Vagina (tissue), 2 donors: Measurements from ENCODE around the gene RRP12. TPM values are rescaled to one million over a fixed set of nuclear protein-coding genes. Genes with fewer than 3 reads are reported as not detected.

Experiments
- DNase-seq, 2 donors: peaks; one replicate each; pipeline ENCODE4 v3.0.0-alpha.2; 2017; ENCODE audit errors: extremely low spot score in 2 of 2
- H3K27ac ChIP-seq: fragments of 200-600 bp; sonication (generic); one replicate; pipeline ENCODE4 v1.5.1; 2019
- H3K27me3 ChIP-seq: fragments of 200-600 bp; sonication (generic); one replicate; pipeline ENCODE4 v1.5.1; 2019
- H3K36me3 ChIP-seq, 2 donors: fragments of 200-600 bp; sonication (generic); one replicate each; pipeline ENCODE4 v1.5.1; 2017 to 2019
- H3K4me1 ChIP-seq: fragments of 200-600 bp; sonication (generic); one replicate; pipeline ENCODE4 v1.5.1; 2019
- H3K4me3 ChIP-seq, 2 donors: fragments of 200-600 bp; sonication (generic); 1 replicate in 1 of 2; 2 replicates in 1 of 2; pipeline ENCODE4 v1.5.1; 2016 to 2019
- H3K9me3 ChIP-seq: fragments of 200-600 bp; sonication (generic); one replicate; pipeline ENCODE4 v1.5.1; 2019
- CTCF ChIP-seq, 3 experiments: fragments of 450-650 bp in 2 of 3; fragments of 200-600 bp in 1 of 3; sonication (generic) in 1 of 3; IDR thresholded peaks; one replicate each; pipeline ENCODE4 v1.5.1; 2017 to 2019; ENCODE audit warnings: antibody characterized with exemption in 3 of 3, mild to moderate bottlenecking in 2 of 3, moderate library complexity in 2 of 3
- POLR2A ChIP-seq, 2 donors: fragments of 450-650 bp; IDR thresholded peaks; one replicate each; pipeline ENCODE4 v1.6.1; 2017; ENCODE audit warnings: antibody characterized with exemption in 2 of 2, mild to moderate bottlenecking in 2 of 2, moderate library complexity in 2 of 2
- POLR2AphosphoS5 ChIP-seq, 2 donors: sonication (generic); formaldehyde crosslinking; IDR thresholded peaks; one replicate each; pipeline ENCODE4 v1.9.0; 2017; ENCODE audit warnings: antibody characterized with exemption in 2 of 2, mild to moderate bottlenecking in 2 of 2, low read depth in 1 of 2; ENCODE audit not compliant: insufficient read depth in 1 of 2
- intact Hi-C: fragments of 100-400 bp; cut with DNase I; formaldehyde crosslinking; loops from one replicate; pipeline ENCODE4 v1.15.1; 2023
- total RNA-seq: library from RNA; depleted of rRNA; stranded (reverse); fragments of >200 nt; gene quantifications from one replicate; pipeline ENCODE4 v1.2.3, GENCODE V29; 2016

Gene RRP12
- total RNA-seq, 1 donor from 2014 or later: 32.7 TPM

GRCh38 chr10:97444212-97444611 lies 43.1 kb upstream of the RRP12 start:
- no peak for TF ChIP-seq POLR2AphosphoS5 (IDR thresholded peaks at IDR 0.05; ENCODE audit: insufficient read depth in 1 of 2, low read depth in 1 of 2)
- no peak for TF ChIP-seq CTCF (IDR thresholded peaks at IDR 0.05)
- no peak for TF ChIP-seq POLR2A (IDR thresholded peaks at IDR 0.05)
- intact Hi-C loops: no loop called here

GRCh38 chr10:97442277-97442676 lies 41.1 kb upstream of the RRP12 start:
- no peaks in the 10 kb centered on the region for H3K27me3 ChIP-seq
- no peak overlapping the region for H3K4me3 ChIP-seq
- no peaks in the 10 kb centered on the region for H3K9me3 ChIP-seq
- no peak for DNase-seq
- H3K4me1 ChIP-seq: peaks cover 23% of the 10 kb centered on the region
- H3K36me3 ChIP-seq: peaks cover 0 to 38% of the 10 kb centered on the region in 2 donors
- no peak overlapping the region for H3K27ac ChIP-seq
- TF ChIP-seq CTCF (IDR thresholded peaks at IDR 0.05) (no peak), POLR2AphosphoS5 (IDR thresholded peaks at IDR 0.05; ENCODE audit: insufficient read depth in 1 of 2, low read depth in 1 of 2) (no peak), POLR2A (IDR thresholded peaks at IDR 0.05) (no peak)
- intact Hi-C loops: no loop called here

More at GRCh38 chr10:97444212-97444611, 43.1 kb upstream of the RRP12 start:
- H3K27ac ChIP-seq: no peak overlapping the region
- no peak overlapping the region for H3K4me3 ChIP-seq
- DNase-seq: no peak
- peaks cover 0 to 27% of the 10 kb centered on the region in 2 donors for H3K36me3 ChIP-seq
- no peaks in the 10 kb centered on the region for H3K9me3 ChIP-seq
- peaks cover 40% of the 10 kb centered on the region for H3K4me1 ChIP-seq
- H3K27me3 ChIP-seq: no peaks in the 10 kb centered on the region

GRCh38 chr10:97435211-97435610 lies 34.1 kb upstream of the RRP12 start:
- Histone ChIP-seq H3K4me1 (no peaks in the 10 kb centered on the region), H3K27ac (no peak overlapping the region), H3K9me3 (no peaks in the 10 kb centered on the region), H3K4me3 (no peak overlapping the region), H3K36me3 (peaks cover 0 to 61% of the 10 kb centered on the region in 2 donors), H3K27me3 (no peaks in the 10 kb centered on the region)
- TF ChIP-seq POLR2A (IDR thresholded peaks at IDR 0.05) (no peak), CTCF (IDR thresholded peaks at IDR 0.05) (no peak), POLR2AphosphoS5 (IDR thresholded peaks at IDR 0.05; ENCODE audit: insufficient read depth in 1 of 2, low read depth in 1 of 2) (no peak)
- DNase-seq: no peak
- intact Hi-C loops: no loop called here

- no peak overlapping the region for H3K4me3 ChIP-seq
- TF ChIP-seq POLR2AphosphoS5 (IDR thresholded peaks at IDR 0.05; ENCODE audit: insufficient read depth in 1 of 2, low read depth in 1 of 2) (no peak), CTCF (IDR thresholded peaks at IDR 0.05) (no peak), POLR2A (IDR thresholded peaks at IDR 0.05) (no peak)
- H3K27ac ChIP-seq: no peak overlapping the region
- H3K9me3 ChIP-seq: no peaks in the 10 kb centered on the region
- no peaks in the 10 kb centered on the region for H3K4me1 ChIP-seq
- H3K27me3 ChIP-seq: no peaks in the 10 kb centered on the region
- intact Hi-C loops: no loop called here
- peaks cover 0 to 61% of the 10 kb centered on the region in 2 donors for H3K36me3 ChIP-seq
- no peak for DNase-seq
Observed at GRCh38 chr10:97434557-97434956, 33.4 kb upstream of the RRP12 start.

- no peaks in the 10 kb centered on the region for H3K9me3 ChIP-seq
- H3K4me3 ChIP-seq: no peak overlapping the region
- TF ChIP-seq POLR2AphosphoS5 (IDR thresholded peaks at IDR 0.05; ENCODE audit: insufficient read depth in 1 of 2, low read depth in 1 of 2) (no peak), CTCF (IDR thresholded peaks at IDR 0.05) (no peak), POLR2A (IDR thresholded peaks at IDR 0.05) (no peak)
- H3K36me3 ChIP-seq: peaks cover 0 to 56% of the 10 kb centered on the region in 2 donors
- no peaks in the 10 kb centered on the region for H3K27me3 ChIP-seq
- H3K27ac ChIP-seq: no peak overlapping the region
- H3K4me1 ChIP-seq: peaks cover 3% of the 10 kb centered on the region
- intact Hi-C loops: no loop called here
- no peak for DNase-seq
Observed at GRCh38 chr10:97434055-97434454, 32.9 kb upstream of the RRP12 start.
